NCI-H1417 treated with DMSO at 0.1 percent for 48 hours (cell line): ENCODE measurements around the gene LBR.

ENCODE experiments used
- DNase-seq: peaks from one replicate; lab custom pipeline; 2025; lab: John Stamatoyannopoulos, UW

LBR gene

GRCh38 chr1:225373155-225373554 lies 54.7 kb downstream of the LBR start:
- DNase-seq, result no peak

GRCh38 chr1:225371366-225372010 lies 56.4 kb downstream of the LBR start:
- DNase-seq, result no peak

GRCh38 chr1:225368036-225368552 lies 59.7 kb downstream of the LBR start:
- DNase-seq, result no peak

GRCh38 chr1:225366552-225366951 lies 61.3 kb downstream of the LBR start:
- DNase-seq, result no peak

GRCh38 chr1:225366018-225366417 lies 61.8 kb downstream of the LBR start:
- DNase-seq, result no peak

GRCh38 chr1:225364439-225364838 lies 63.4 kb downstream of the LBR start:
- no peak for DNase-seq

GRCh38 chr1:225362805-225363204 lies 65.0 kb downstream of the LBR start:
- DNase-seq, result no peak

- no peak for DNase-seq
Observed at GRCh38 chr1:225361176-225361575, 66.7 kb downstream of the LBR start.

GRCh38 chr1:225360119-225360518 lies 67.7 kb downstream of the LBR start:
- no peak for DNase-seq

- no peak for DNase-seq
Observed at GRCh38 chr1:225355863-225356262, 72.0 kb downstream of the LBR start.

GRCh38 chr1:225354906-225355305 lies 72.9 kb downstream of the LBR start:
- no peak for DNase-seq
